Muscle of arm (tissue), 12 donors: ENCODE results near the gene CCDC87. TPM values are rescaled to one million over a fixed set of nuclear protein-coding genes. Genes with fewer than 3 reads are reported as not detected.
A peak's percentile ranks its signal among the peaks of the same experiment; 100 is the strongest.
"Not testable (repeated sequence)": the region's sequence is repeated elsewhere in the genome, so short reads cannot be mapped to it uniquely, and the experiment has no call there.

Source experiments
- DNase-seq: peaks from one replicate; pipeline ENCODE4 v3.0.0-alpha.2; 2013
- polyA plus RNA-seq, 12 donors: library from polyadenylated mRNA; unstranded; fragments of 120-200 nt; gene quantifications; one replicate each; pipeline ENCODE4 v1.2.1, GENCODE V29; 2013; ENCODE audit not compliant: insufficient read length in 12 of 12

The CCDC87 gene
- polyA plus RNA-seq, 12 donors, result 0.08 to 0.27 (median 0.12) TPM; not detected in 3

DNA sequence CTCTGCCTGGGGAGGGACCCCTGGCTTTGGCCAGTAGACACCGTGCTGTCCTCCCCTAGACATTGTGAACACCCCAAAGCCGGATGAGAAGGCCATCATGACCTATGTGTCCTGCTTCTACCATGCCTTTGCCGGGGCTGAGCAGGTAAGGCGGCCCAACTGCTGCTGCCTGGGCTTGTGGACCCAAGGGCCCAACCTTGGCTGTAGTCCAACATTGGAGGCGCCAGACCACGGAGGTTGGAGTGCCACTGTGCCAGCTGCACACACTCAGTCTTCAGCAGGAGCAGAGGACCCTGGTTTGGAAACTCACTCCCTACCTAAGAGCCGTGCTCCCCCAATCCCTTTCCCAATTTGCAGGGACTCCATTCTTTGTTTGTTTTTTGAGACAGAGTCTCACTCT, 36.8 kb downstream of the CCDC87 start:
- no peak for DNase-seq

DNA sequence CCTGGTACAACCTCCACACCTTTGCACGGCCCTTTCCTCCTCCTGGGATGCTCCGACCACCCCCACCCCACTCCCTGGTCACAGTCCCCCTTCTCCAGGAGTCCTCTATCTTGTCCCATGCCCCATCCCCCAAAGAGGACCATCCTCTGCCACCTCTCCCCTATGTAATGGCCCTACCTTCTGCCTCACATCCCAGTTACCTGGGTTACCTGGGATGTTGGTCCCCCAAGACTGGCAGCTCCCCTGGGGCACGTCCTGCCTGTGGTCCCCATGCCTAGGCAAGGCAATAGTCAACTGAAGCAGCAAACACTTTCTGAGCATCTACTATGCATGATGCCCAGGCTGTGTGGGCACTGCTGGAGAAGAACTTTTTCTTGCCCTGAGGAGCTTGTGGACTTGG, 37.4 kb downstream of the CCDC87 start:
- DNase-seq, result no peak

DNA sequence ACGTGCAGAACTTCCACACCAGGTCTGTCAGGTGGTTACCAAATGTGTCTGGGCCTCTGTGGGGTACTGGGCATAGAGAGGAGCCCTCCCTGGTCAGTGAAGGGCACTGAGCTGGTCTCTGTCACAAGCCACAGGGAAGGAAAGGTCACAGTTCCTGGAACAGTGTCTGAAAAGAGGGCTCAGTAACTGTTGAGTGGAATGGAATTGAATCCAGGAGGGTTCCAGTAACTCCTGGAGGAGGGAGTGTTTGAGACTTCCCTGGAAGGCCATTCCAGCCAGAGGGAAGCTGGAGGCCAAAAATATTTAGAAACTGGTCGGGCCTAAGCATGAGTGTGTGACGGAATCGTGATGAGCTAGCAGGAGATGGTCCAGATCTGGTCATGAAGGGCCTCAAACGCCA, 38.3 kb downstream of the CCDC87 start:
- DNase-seq, result no peak

DNA sequence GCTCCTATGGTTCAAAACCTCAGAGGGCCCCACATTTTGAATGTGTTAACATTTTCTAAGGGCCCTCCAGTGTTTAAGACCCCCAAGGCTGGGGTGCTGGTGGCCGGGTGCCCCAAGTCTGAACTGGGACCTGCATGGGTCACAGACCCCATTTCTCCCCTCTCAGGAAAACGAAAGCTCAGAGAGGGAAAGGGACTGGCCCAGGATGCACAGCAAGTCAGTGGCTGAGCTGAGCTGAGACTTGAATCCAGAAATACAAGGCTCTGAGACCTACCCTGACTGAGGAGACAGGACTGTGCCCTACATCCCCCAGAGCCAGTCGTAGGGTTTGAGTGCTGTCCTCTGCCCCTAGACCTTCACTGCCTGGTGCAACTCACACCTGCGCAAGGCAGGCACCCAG, 42.0 kb downstream of the CCDC87 start:
- DNase-seq, result no peak

DNA sequence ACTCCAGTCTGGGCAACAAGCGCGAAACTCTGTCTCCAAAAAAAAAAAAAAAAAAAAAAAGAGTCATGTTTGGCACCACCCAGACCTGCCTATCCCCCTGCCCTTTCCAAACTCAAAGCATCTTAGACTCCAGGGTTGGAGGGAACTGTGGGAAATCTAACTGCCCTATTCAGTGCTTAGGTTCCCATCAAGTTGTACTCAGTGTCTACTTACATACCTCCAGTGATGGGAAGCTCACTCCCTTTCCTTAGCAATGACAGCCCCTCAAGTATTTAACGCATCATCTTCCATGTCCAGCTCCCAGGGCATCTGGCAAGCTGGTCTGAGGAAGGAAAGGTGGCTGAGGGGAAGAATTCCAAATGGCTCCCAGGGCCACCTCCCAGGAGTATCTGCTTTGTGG, 43.2 kb downstream of the CCDC87 start:
- DNase-seq, result no peak

DNA sequence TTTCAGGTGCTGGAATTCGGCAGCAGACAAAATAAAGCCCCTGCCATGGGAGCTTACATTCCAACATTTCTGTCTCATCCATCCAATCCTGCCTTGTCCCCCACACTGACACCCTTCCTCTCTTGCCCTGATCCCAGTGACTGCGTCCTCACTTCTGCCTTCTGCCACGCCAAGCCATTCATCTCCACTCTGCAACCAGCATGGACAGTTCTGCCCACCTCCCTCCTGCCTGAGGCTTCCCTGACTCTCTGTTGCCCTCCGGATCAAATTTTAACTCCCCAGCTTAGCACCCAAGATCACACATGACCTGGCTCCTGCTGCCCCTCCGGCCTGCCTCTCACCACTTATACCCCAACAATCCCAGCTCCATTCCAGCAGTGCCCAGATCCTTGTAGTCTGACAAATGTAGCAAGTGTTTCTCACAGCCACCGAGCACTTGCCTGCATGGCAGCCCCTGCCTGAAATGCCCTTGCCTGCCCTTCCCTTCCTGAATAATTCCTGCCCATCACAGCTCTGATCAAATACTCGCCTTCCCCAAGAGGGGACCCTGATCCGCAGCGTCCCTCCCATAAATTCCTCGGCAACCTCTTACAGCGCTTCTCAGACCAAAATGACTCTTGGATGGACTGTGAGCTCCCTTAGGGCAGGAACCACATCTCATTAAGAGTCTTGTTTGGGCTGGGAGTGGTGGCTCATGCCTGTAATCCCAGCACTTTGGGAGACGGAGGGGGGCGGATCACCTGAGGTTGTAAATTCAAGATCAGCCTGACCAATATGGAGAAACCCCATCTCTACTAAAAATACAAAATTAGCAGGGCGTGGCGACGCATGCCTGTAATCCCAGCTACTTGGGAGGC, 43.9 kb downstream of the CCDC87 start:
- DNase-seq, result no peak

DNA sequence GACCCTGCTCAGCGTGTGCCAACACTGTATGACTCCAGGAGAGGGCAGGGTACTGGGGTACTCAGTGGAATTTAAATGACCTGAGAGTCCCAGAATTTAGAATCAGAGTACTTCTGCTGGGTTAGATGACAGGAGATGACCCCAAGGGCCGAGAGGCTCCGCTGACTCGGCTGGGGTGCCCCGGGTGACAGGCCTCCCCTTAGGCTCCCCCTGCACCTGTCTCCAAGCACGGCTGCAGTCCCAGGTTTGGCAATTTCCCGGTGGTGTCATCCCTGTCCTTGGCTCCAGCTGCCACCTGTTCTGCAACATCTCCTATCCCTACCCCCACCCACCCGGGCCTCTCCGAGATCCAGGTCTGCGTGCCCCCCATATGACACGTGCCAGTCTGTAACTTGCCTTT, 44.8 kb downstream of the CCDC87 start:
- no peak for DNase-seq

DNA sequence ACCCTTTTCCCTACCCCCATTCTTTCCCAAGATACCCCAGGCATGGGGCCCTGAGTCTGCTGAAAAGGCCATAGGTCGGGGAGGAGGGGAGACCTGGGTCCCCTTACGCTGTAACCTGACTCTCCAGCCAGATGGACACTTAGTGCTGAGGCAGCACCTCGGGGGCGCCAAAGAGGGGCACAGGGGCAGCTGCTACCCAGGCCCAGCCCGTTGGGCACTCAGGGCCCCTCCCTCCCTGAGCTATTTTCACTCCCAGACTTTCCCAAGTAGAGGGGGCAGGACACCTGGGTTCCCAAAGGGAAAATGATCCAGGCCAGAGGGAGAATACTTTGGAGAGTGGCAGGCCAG, 45.2 kb downstream of the CCDC87 start:
- DNase-seq, result no peak

DNA sequence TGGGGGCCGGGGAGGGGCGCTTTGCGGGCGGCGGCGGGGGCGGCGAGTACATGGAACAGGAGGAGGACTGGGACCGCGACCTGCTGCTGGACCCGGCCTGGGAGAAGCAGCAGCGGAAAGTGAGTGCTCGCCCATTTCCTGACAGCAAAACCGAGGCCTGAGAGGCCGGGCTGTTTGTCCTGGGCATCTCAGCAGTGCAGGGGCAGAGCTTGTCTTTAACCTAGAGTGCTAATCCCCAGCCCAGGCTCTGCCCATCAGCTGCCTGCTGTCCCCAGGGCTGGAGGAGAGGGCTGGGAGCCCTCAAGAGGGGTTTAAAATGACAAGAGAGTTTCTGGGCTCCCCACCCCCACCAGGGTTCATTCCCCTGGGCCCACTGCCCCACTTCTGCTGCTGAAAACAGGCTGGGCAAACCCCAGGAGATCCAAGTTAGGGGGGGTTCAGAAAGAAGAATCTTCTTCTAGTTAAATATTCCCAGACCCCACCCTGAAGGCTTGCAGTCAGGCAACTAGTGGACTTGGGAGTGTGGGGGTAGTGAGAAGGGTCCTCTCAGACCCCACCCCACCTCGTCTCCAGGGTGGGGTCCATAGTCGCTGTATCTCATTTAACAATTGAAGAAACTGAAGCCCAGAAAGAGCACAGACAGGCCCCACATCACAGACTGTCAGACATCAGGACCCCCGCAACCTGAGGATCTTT, 45.7 kb downstream of the CCDC87 start:
- no peak for DNase-seq

DNA sequence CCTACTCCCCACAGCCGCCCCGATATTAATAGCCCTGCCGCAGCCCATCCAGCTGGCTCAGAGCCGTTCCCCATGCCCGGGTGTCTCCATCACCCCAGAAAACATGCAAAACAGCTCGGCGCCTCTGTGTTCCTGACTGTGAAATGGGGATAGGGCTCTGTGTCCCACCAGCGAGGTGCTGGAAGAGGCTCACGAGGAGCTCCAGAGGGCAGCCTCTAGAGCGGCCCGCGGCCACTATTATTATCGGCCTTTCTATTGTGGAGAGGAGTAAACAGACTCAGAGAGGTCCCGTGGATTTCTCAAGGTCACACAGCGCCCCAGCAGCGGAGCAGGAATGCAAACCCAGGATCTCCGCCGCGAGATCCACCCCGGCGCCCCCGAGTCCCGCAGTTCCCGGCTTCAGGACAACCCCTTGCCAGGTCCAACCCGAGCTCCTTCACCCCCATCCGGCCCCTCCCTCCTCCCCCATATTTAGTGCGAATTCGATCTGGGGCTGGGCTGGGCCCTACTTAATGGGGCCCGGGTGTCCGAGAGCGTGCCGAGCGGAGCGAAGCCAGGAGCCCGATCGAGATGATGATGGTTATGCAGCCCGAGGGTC, 46.4 kb downstream of the CCDC87 start, which contains the start of gene ACTN3:
ACTN3 (plus strand) TSS at position 536 of the 598 bp plus-strand sequence; CDS start at position 571, 35 bp downstream.
- no peak for DNase-seq

DNA sequence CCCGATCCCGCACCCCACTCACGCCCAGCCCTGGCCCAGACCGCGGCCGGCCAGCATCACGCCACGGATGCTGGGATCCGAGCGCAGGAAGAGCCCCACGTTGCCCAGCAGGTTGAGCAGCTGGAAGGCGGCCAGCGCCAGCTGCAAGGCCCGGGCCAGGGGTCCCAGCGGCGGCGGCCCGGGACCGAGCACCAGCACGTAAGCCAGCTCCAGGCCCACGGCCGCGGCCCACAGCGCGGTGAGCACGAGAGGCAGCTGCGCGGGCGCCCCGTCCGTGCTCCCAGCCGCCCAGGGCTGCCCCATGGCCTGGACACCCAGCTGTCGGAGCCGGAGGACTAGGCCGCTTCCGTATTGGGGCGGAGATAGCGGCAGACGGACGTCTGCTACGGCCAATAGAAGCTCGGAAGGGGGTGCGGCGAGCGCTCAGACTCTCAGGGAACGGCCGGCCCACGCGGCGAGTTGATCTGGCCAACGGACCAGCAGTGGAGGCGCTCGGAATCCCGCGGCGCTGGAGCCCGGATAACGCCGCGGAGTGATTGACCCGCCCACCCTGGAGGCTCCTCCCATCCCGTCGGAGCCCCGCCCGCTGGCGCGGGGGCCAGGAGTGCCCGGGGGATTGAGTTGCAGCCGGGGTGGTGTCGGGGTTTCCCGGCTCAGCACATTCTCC, 47.0 kb downstream of the CCDC87 start, which contains the start of gene ZDHHC24:
ZDHHC24 (minus strand) TSS at position 348 of the 667 bp plus-strand sequence; CDS start at position 303, 45 bp downstream.
- peak; percentile 95 for DNase-seq

DNA sequence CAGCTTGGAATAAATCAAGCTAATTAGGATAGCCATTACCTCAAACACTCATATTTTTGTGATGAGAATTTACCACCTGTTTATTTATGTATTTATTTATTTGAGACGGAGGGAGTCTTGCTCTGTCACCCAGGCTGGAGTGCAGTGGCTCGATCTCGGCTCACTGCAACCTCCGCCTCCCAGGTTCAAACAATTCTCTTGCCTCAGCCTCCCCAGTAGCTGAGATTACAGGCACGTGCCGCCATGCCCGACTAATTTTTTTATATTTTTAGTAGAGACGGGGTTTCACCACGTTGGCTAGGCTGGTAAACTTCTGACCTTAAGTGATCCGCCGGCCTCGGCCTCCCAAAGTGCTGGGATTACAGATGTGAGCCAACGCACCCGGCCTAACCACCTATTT, 47.9 kb downstream of the CCDC87 start:
- DNase-seq, result not testable (repeated sequence)

DNA sequence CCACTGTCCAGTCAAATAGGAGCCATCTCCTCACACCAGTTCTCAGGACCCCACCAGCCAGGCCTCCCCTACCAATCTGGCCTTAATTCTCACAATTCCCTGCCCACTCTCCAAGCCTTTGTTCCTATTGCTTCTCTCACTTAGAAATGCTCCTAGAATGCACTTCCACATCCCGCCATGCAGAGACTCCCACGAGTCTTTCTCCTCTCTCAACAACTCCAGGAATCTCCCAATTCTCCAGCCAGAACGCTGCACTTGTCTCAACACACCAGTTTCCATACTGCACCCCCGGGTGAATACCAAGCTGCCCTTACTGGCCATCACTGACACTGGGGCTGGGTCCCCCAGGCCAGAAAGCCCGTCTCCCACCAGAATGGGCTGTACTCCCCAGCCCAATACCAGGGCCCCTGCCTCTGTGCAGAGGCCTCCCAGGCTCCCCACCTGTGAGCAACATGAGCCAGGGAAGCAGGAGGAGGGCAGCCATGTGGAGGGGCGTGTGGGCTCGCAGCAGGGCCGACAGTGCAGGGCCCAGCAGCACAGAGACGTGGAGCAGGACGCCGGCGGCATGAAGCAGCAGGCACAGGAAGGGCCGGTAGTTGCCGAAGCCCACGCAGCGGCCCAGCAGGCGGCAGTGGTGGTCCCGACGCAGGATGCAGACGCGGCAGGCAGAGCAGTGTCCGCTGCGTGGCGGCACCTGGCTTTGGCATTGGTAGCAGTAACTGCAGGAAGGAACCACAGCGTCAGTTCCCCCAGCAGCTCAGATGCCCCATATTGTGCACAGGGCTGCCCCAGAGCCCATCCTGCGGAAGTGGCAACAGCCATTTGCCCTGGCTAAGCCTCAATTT, 49.4 kb downstream of the CCDC87 start:
- peak; percentile 50 for DNase-seq

DNA sequence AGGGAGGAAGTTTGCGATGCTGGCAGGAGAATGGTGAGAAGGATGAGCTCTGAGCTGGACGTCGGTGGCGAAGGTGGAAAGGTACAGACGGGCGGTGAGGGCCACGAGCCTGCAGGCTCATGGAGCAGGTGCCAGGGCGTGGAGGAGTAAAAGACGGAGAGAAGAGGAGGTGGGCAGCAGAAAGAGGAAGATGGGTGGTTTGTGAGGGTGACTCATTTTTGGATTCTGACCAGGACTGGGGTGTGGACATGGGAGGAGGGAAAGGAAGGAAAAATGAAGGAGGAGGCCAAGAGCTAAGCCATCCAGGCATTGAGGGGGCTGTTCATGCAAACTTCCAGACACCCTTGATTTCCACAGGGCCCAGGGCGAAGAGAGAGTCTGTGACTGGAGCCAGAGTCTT, 50.5 kb downstream of the CCDC87 start:
- DNase-seq, result no peak

DNA sequence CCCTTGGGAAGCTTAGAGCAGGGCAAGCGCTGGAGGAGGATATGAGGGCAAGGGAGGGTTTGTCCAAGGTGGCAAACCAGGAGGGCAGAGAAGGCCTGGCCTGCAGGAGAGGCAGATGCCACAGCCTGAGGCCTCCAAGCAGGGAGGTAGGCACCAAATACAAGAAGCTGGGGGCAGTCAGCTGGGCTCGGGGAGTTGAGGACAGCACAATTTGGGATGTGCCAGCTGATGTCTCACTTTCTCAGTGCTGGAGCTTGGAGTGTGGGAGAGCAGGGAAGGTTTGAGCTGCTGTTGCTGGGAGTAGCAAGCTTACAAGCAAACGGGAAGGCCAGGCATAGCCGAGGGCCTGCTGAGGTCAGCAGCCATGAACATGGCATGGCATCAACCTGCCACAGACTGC, 51.0 kb downstream of the CCDC87 start:
- DNase-seq, result no peak

DNA sequence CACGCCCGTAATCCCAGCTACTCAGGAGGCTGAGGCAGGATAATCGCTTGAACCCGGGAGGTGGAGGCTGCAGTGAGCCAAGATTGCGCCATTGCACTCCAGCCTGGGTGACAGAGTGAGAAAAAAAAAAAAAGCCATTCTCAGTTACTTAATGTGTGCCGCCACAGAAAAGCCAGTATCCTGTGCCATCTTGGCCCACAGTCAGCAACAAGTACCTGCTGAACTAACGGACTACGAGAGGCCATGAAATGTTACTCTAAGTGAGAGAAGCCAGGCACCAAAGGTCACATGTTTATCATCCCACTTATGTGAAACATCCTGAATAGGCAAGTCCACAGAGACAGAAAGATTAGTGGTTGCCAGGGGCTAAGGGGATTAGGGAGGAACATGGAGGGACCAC, 52.3 kb downstream of the CCDC87 start:
- not testable (repeated sequence) for DNase-seq

Other genes starting within 250 kb of the CCDC87 start
- gene BRMS1, start 248.0 kb downstream of the CCDC87 start, polyA plus RNA-seq, result 10 to 100 TPM in 11 of 12 donors, not detected in 1; 14.7 to 28.4 (median 19.2) TPM
- 10 to 100 TPM in 11 of 12 donors, not detected in 1; 16.0 to 25.2 (median 20.3) TPM for gene B4GAT1, start 245.4 kb downstream of the CCDC87 start, polyA plus RNA-seq
- 10 to 100 TPM in 11 of 12 donors, not detected in 1; 13.7 to 38.4 (median 25.3) TPM for gene SLC29A2, start 221.3 kb downstream of the CCDC87 start, polyA plus RNA-seq
- under 1 TPM in 8 of 12 donors, not detected in 4; 0.07 to 0.58 (median 0.22) TPM for gene NPAS4, start 172.0 kb downstream of the CCDC87 start, polyA plus RNA-seq
- gene MRPL11, start 154.2 kb downstream of the CCDC87 start, polyA plus RNA-seq, result 10 to 100 TPM in 11 of 12 donors, not detected in 1; 42.2 to 62.4 (median 46.3) TPM
- gene PELI3, start 126.2 kb downstream of the CCDC87 start, polyA plus RNA-seq, result 1 to 10 TPM in 11 of 12 donors, not detected in 1; 4.2 to 10.0 (median 5.2) TPM
- gene DPP3, start 112.6 kb downstream of the CCDC87 start, polyA plus RNA-seq, result 10 to 100 TPM in 11 of 12 donors, not detected in 1; 15.5 to 45.8 (median 21.7) TPM
- gene BBS1, start 82.4 kb downstream of the CCDC87 start, polyA plus RNA-seq, result 10 to 100 TPM in 11 of 12 donors, not detected in 1; 15.8 to 34.2 (median 20.8) TPM
- gene ZDHHC24, start 47.0 kb downstream of the CCDC87 start, polyA plus RNA-seq, result 1 to 10 TPM in 11 of 12 donors, not detected in 1; 2.9 to 8.1 (median 4.9) TPM
- 100 to 1,000 TPM in 5 of 12 donors, 10 to 100 TPM in 6, not detected in 1; 26.5 to 263 (median 61.4) TPM for gene ACTN3, start 46.2 kb downstream of the CCDC87 start, polyA plus RNA-seq
- 10 to 100 TPM in 11 of 12 donors, not detected in 1; 23.6 to 41.0 (median 29.6) TPM for gene CTSF, start 24.5 kb downstream of the CCDC87 start, polyA plus RNA-seq
- 10 to 100 TPM in 11 of 12 donors, not detected in 1; 23.2 to 49.3 (median 29.5) TPM for gene CCS, start 122 bp upstream of the CCDC87 start, polyA plus RNA-seq
- 10 to 100 TPM in 11 of 12 donors, not detected in 1; 32.3 to 55.3 (median 37.4) TPM for gene RBM14, start 23.6 kb upstream of the CCDC87 start, polyA plus RNA-seq
- gene RBM4, start 45.6 kb upstream of the CCDC87 start, polyA plus RNA-seq, result 100 to 1,000 TPM in 11 of 12 donors, not detected in 1; 107 to 161 (median 147) TPM
- gene RBM4B, start 84.8 kb upstream of the CCDC87 start, polyA plus RNA-seq, result 10 to 100 TPM in 11 of 12 donors, not detected in 1; 29.2 to 54.5 (median 34.5) TPM
- gene SPTBN2, start 136.2 kb upstream of the CCDC87 start, polyA plus RNA-seq, result 10 to 100 TPM in 10 of 12 donors, 1 to 10 TPM in 1, not detected in 1; 8.5 to 33.9 (median 14.9) TPM